GM19324 (cell line): Measurements from ENCODE around the gene NAA40.

ENCODE experiments used
- ATAC-seq: cut with Tn5 transposase; IDR thresholded peaks from one replicate; pipeline ENCODE4 v1.9.1; 2021; ENCODE audit warnings: mild to moderate bottlenecking, moderate library complexity; ENCODE audit not compliant: unreplicated experiment, low FRiP score

The NAA40 gene

DNA sequence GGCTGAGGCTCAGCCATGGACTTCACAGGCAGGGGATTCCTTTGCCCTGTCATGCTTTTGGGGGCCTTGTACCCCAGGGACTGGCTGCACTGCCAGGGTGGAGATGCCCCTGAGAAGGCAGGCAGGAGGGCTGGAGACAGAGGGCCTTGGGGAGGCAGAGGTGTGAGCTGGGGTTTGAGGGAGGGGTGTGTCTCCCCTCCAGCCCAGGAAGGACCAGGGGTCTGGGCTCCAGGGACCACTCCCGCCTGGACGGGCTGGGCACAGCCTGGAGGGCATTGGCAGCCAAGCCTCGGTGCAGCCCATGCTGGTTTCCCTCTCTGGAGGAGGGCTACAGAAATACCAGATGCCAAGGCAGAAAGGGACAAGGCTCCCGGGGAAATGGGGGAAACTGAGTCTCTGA, 66.9 kb downstream of the NAA40 start:
- ATAC-seq = no peak

DNA sequence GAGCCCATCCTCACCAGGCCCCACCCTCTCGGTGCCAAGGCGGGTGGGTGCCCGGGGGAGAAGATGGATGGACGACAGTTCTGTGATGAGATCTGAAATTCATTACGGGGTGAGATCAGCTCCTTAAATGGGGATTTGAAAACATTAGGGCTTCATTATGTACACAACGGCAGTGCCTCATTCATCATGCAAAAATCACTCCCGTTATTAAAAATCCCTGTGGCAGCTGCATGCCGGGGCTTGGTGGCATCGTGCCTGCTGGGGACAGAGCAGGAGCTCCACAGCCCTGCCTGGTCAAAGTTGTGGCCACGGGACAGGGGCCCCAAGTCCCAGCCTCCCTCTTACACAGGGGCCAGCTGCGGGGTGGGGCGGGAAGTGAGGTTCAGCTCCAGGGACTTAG, 67.6 kb downstream of the NAA40 start:
- ATAC-seq = no peak
